Brain pericyte (primary cell): ENCODE data around the gene CHRDL1.
"Not testable (repeated sequence)": the region's sequence is repeated elsewhere in the genome, so short reads cannot be mapped to it uniquely, and the experiment has no call there.

ENCODE experiments used
- DNase-seq: peaks from one replicate; pipeline ENCODE4 v3.0.0-alpha.2; 2012; ENCODE audit warnings: low read depth, low spot score

Gene CHRDL1

DNA sequence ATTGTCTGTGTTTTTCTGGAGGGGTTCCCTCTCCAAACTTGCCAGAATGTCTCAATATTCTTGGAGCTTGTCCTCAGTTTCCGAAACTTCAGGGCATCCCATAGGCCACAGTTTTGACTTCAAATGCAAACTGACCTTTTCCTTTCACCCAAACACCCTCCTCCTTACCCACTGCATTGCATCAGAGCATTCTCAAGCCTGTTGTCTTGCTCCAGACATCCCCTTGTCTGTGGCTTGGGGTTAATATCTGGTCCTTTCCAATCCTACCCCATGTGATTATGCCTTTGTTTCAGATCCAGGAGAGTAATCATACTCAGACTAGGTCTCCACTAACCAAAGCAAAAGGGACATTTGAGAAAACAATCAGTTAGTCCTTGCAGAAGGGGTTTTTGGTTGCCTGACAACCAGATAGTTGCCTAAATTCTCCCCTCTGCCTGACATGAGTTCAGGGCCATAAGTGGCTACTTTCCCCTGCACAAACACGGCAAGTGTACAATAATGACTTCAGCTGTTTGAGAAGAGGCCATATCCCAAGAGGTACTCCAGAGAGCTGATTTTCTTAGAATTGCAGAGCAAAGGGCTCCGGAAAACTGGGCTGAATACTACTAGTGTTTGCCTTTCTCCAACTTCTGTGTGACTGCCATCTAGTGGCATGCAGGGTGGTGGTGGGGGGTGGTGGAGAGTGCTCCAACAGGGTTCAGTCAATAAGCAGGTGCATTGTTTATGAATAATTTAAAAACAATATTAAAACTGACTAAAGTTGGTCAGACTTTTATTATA, 130.2 kb downstream of the CHRDL1 start:
- no peak for DNase-seq

GRCh38 chrX:110657073-110657472, 138.5 kb downstream of the CHRDL1 start:
- no peak for DNase-seq

- not testable (repeated sequence) for DNase-seq
These were observed 141.3 kb downstream of the CHRDL1 start for GRCh38 chrX:110654280-110654679.

DNA sequence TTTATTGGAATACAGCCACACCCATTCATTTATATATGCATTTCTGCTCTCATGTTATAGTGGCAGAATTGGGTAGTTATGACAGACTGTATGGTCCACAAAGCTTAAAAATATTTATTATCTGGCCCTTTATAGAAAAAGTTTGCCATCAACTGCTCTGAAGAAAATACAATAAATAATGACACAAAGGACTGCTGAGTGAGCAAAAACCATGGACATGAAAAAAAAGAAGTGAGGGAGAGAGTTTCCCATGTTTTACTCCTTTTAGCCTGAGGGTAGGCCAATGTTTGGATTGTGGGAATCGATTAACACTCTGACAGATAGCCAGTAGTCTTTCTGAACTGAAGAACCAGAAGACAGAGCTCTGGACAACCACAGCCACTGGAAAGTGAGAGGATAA, 149.2 kb downstream of the CHRDL1 start:
- DNase-seq = no peak
